ENCODE measurements around the gene MINDY4. TPM values are rescaled to one million over a fixed set of nuclear protein-coding genes. Genes with fewer than 3 reads are reported as not detected.

The MINDY4 gene
- total RNA-seq, 1 experiment from 2014 or later = 2.1 TPM

GRCh38 chr7:30785786-30786185, 14.6 kb downstream of the MINDY4 start:
- H3K4me3 ChIP-seq (ENCODE audit: low read depth, low read length) = no peak overlapping the region
- no peaks in the 10 kb centered on the region for H3K36me3 Mint-ChIP-seq (ENCODE audit: insufficient read depth, unreplicated experiment)

GRCh38 chr7:30787486-30787885, 16.3 kb downstream of the MINDY4 start:
- TF ChIP-seq, protein P1, sequence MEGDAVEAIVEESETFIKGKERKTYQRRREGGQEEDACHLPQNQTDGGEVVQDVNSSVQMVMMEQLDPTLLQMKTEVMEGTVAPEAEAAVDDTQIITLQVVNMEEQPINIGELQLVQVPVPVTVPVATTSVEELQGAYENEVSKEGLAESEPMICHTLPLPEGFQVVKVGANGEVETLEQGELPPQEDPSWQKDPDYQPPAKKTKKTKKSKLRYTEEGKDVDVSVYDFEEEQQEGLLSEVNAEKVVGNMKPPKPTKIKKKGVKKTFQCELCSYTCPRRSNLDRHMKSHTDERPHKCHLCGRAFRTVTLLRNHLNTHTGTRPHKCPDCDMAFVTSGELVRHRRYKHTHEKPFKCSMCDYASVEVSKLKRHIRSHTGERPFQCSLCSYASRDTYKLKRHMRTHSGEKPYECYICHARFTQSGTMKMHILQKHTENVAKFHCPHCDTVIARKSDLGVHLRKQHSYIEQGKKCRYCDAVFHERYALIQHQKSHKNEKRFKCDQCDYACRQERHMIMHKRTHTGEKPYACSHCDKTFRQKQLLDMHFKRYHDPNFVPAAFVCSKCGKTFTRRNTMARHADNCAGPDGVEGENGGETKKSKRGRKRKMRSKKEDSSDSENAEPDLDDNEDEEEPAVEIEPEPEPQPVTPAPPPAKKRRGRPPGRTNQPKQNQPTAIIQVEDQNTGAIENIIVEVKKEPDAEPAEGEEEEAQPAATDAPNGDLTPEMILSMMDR (IDR thresholded peaks at IDR 0.05; ENCODE audit: insufficient read depth in 1 of 2, low read depth in 1 of 2, low read length in 1 of 2, severe bottlenecking in 1 of 2, unreplicated experiment in 1 of 2) = no peak
- CTCF ChIA-PET = no interaction called here

More at GRCh38 chr7:30785786-30786185, 14.6 kb downstream of the MINDY4 start:
- Histone ChIP-seq H3K9me3 (no peaks in the 10 kb centered on the region), H3K36me3 (ENCODE audit: control insufficient read depth, insufficient read depth, low read length) (no peaks in the 10 kb centered on the region), H3K4me1 (no peaks in the 10 kb centered on the region), H3K27me3 (replicated peaks; ENCODE audit: control insufficient read depth, insufficient read depth, low read length) (no peaks in the 10 kb centered on the region)
- ChIA-PET POLR2A (no interaction called here), CTCF (no interaction called here)
- TF ChIP-seq, protein P1 (IDR thresholded peaks at IDR 0.05; ENCODE audit: insufficient read depth in 1 of 2, low read depth in 1 of 2, low read length in 1 of 2, severe bottlenecking in 1 of 2, unreplicated experiment in 1 of 2) = no peak
- intact Hi-C loops (cut with micrococcal nuclease; ENCODE audit: unreplicated experiment) = no loop called here
- H3K9me3 Mint-ChIP-seq (ENCODE audit: unreplicated experiment) = no peaks in the 10 kb centered on the region
- BruUV-seq (replicated peaks) = no TSS peak
- no peak for DNase-seq
- H3K27me3 Mint-ChIP-seq (ENCODE audit: insufficient read depth, unreplicated experiment) = no peaks in the 10 kb centered on the region
- no peaks in the 10 kb centered on the region for H3K4me1 Mint-ChIP-seq (ENCODE audit: low read depth, unreplicated experiment)
- H3K27ac Mint-ChIP-seq (ENCODE audit: unreplicated experiment) = no peak overlapping the region
- no peak overlapping the region for H3K4me3 Mint-ChIP-seq (ENCODE audit: unreplicated experiment)

GRCh38 chr7:30788640-30789333, 17.6 kb downstream of the MINDY4 start:
- CTCF ChIA-PET = no interaction called here
- Mint-ChIP-seq H3K27ac (ENCODE audit: unreplicated experiment) (no peak overlapping the region), H3K4me1 (ENCODE audit: low read depth, unreplicated experiment) (no peaks in the 10 kb centered on the region), H3K36me3 (ENCODE audit: insufficient read depth, unreplicated experiment) (no peaks in the 10 kb centered on the region), H3K27me3 (ENCODE audit: insufficient read depth, unreplicated experiment) (no peaks in the 10 kb centered on the region), H3K4me3 (ENCODE audit: unreplicated experiment) (no peak overlapping the region), H3K9me3 (ENCODE audit: unreplicated experiment) (no peaks in the 10 kb centered on the region)
- no TSS peak for BruUV-seq (replicated peaks)
- Histone ChIP-seq H3K4me3 (ENCODE audit: low read depth, low read length) (no peak overlapping the region), H3K4me1 (no peaks in the 10 kb centered on the region), H3K9me3 (no peaks in the 10 kb centered on the region), H3K36me3 (ENCODE audit: control insufficient read depth, insufficient read depth, low read length) (no peaks in the 10 kb centered on the region), H3K27me3 (replicated peaks; ENCODE audit: control insufficient read depth, insufficient read depth, low read length) (no peaks in the 10 kb centered on the region)
- TF ChIP-seq, protein P1 (IDR thresholded peaks at IDR 0.05; ENCODE audit: insufficient read depth in 1 of 2, low read depth in 1 of 2, low read length in 1 of 2, severe bottlenecking in 1 of 2, unreplicated experiment in 1 of 2) = no peak
- intact Hi-C loops (cut with micrococcal nuclease; ENCODE audit: unreplicated experiment) = no loop called here
- POLR2A ChIA-PET = no interaction called here
- no peak for DNase-seq

More at GRCh38 chr7:30787486-30787885, 16.3 kb downstream of the MINDY4 start:
- no TSS peak for BruUV-seq (replicated peaks)
- Mint-ChIP-seq H3K4me1 (ENCODE audit: low read depth, unreplicated experiment) (no peaks in the 10 kb centered on the region), H3K4me3 (ENCODE audit: unreplicated experiment) (no peak overlapping the region), H3K27me3 (ENCODE audit: insufficient read depth, unreplicated experiment) (no peaks in the 10 kb centered on the region), H3K36me3 (ENCODE audit: insufficient read depth, unreplicated experiment) (no peaks in the 10 kb centered on the region), H3K9me3 (ENCODE audit: unreplicated experiment) (no peaks in the 10 kb centered on the region), H3K27ac (ENCODE audit: unreplicated experiment) (no peak overlapping the region)
- no peak for DNase-seq
- intact Hi-C loops (cut with micrococcal nuclease; ENCODE audit: unreplicated experiment) = no loop called here
- H3K27me3 ChIP-seq (replicated peaks; ENCODE audit: control insufficient read depth, insufficient read depth, low read length) = no peaks in the 10 kb centered on the region
- no peaks in the 10 kb centered on the region for H3K36me3 ChIP-seq (ENCODE audit: control insufficient read depth, insufficient read depth, low read length)
- H3K9me3 ChIP-seq = no peaks in the 10 kb centered on the region
- H3K4me1 ChIP-seq = no peaks in the 10 kb centered on the region
- POLR2A ChIA-PET = no interaction called here
- H3K4me3 ChIP-seq (ENCODE audit: low read depth, low read length) = no peak overlapping the region
